GM06990 (cell line): ENCODE measurements around the gene KLLN.

Experiments used
- DNase-seq: peaks from one replicate; pipeline ENCODE4 v3.0.0-alpha.2; 2011; ENCODE audit not compliant: insufficient read length; ENCODE audit errors: extremely low read depth
- H3K27me3 ChIP-seq: replicated peaks from 2 replicates; pipeline ENCODE4 v1.6.0; 2011; ENCODE audit warnings: low read length; ENCODE audit not compliant: control insufficient read depth, insufficient read depth
- H3K36me3 ChIP-seq: 2 replicates; pipeline ENCODE4 v1.5.1; 2011; ENCODE audit warnings: low read length; ENCODE audit not compliant: control insufficient read depth, insufficient read depth
- H3K4me3 ChIP-seq: replicated peaks from 2 replicates; pipeline ENCODE4 v1.5.1; 2011; ENCODE audit warnings: low read depth, mild to moderate bottlenecking, control low read depth, low read length
- TF ChIP-seq, protein P1 (sequence below): IDR thresholded peaks from 2 replicates; pipeline ENCODE4 v1.5.1; 2011; ENCODE audit warnings: low read length, control low read depth, mild to moderate bottlenecking, inconsistent platforms; ENCODE audit not compliant: insufficient read depth, poor library complexity, severe bottlenecking

Gene KLLN

DNA sequence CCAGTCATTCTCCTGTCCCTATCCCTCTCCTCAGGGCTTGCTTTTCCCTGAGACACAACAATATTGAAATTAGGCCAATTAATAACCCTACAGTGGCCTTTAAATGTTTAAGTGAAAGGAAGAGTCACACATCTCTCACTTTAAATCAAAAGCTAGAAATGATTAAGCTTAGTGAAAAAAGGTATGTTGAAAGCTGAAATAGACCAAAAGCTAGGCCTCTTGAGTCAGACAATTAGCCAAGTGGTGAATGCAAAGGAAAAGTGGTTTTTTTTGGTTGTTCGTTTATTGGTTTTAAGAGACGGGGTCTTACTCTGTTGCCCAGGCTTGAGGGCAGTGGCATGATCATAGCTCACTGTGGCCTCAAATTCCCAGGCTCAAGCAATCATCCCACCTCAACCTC, 35.7 kb downstream of the KLLN start:
- DNase-seq = no peak
- Histone ChIP-seq H3K27me3 (no peaks in the 10 kb centered on the region), H3K36me3 (no peaks in the 10 kb centered on the region), H3K4me3 (no peak overlapping the region)
- TF ChIP-seq, protein P1, sequence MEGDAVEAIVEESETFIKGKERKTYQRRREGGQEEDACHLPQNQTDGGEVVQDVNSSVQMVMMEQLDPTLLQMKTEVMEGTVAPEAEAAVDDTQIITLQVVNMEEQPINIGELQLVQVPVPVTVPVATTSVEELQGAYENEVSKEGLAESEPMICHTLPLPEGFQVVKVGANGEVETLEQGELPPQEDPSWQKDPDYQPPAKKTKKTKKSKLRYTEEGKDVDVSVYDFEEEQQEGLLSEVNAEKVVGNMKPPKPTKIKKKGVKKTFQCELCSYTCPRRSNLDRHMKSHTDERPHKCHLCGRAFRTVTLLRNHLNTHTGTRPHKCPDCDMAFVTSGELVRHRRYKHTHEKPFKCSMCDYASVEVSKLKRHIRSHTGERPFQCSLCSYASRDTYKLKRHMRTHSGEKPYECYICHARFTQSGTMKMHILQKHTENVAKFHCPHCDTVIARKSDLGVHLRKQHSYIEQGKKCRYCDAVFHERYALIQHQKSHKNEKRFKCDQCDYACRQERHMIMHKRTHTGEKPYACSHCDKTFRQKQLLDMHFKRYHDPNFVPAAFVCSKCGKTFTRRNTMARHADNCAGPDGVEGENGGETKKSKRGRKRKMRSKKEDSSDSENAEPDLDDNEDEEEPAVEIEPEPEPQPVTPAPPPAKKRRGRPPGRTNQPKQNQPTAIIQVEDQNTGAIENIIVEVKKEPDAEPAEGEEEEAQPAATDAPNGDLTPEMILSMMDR = no peak

- no peak overlapping the region for H3K4me3 ChIP-seq
- TF ChIP-seq, protein P1 = no peak
- DNase-seq = no peak
- no peaks in the 10 kb centered on the region for H3K36me3 ChIP-seq
- H3K27me3 ChIP-seq = no peaks in the 10 kb centered on the region
These were observed 36.7 kb downstream of the KLLN start for GRCh38 chr10:87826653-87827052.

DNA sequence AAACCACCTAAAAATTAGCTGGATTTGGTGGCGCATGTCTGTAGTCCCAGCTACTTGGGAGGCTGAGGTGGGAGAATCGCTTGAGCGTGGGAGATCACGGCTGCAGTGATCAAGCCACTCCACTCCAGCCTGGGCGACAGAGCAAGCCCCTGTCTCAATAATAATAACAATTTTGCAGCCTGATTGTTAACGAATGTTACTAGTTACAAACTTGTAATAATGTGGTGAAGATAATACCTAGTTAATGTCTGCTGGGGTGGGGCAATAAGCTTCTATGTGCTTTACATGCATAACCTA, 44.1 kb downstream of the KLLN start:
- DNase-seq = no peak
- Histone ChIP-seq H3K36me3 (no peaks in the 10 kb centered on the region), H3K27me3 (no peaks in the 10 kb centered on the region), H3K4me3 (no peak overlapping the region)
- TF ChIP-seq, protein P1 = no peak

- no peak for DNase-seq
- Histone ChIP-seq H3K36me3 (no peaks in the 10 kb centered on the region), H3K4me3 (peak overlapping the region; percentile 80), H3K27me3 (no peaks in the 10 kb centered on the region)
- TF ChIP-seq, protein P1 = peak; percentile 31
These were observed 44.6 kb downstream of the KLLN start for GRCh38 chr10:87818505-87819288.

DNA sequence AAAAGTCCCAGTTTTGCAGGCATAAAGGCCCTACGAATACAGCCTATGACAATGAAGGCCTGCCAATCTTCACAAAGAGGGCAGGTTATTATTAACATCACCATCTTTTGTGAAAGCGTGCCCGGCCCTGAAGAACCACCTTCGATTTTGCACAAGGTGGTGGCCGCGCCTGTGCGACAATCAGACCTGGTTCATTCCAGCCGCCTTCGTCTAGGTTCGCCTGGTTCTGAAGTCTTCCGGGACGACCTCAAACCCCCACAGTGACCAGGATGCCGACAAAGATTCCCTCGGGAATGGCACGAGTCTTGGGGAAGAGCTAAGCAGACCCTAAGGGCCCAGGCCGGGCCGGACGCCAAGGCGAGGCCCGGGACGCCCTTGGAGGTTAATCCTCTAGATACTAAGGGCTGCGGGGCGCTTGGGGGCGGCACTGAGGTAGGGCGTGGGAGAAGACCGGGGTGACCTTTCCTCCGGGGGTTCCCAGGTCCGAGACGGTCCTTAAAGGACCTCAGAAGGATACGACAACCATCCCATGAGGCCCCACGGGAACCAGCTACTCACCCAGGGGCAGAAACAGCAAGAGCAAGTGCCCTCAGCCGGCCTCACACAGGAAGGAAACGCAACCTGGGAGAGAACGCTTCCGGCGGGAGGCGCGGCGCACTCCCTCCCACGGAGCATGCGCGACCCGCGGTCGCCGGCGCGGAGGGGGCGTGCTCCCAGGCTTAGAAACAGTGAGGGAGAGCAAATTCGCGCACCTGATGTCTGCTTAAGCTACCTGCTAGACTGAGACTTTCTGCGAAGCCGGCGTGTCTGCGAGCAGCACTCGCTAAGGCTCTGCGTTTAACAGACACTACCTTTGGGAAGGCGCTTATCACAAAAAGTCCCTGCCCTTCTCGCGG, 45.5 kb downstream of the KLLN start, which contains the start of gene ATAD1:
ATAD1 (minus strand) TSS at position 618 of the 896 bp plus-strand sequence. CDS start 3,627 bp downstream, outside the sequence.
- H3K27me3 ChIP-seq = no peaks in the 10 kb centered on the region
- no peaks in the 10 kb centered on the region for H3K36me3 ChIP-seq
- peak within 1 kb of the TSS; percentile 80 for H3K4me3 ChIP-seq
- peak; percentile 95 for DNase-seq
- TF ChIP-seq, protein P1 = peak; percentile 40
